ENCODE data around the gene RABAC1. TPM values are rescaled to one million over a fixed set of nuclear protein-coding genes. Genes with fewer than 3 reads are reported as not detected.

RABAC1 gene
- total RNA-seq, 4 donors from 2014 or later: 138 to 359 (median 241) TPM

- TF ChIP-seq POLR2A (IDR thresholded peaks at IDR 0.05) (no peak), CTCF (IDR thresholded peaks at IDR 0.05) (no peak)
- intact Hi-C loops (cut with DNase I): no loop called here
- no peak for DNase-seq
- 25 to 37% methylated on average over 29 of the region's 29 CpGs for WGBS, 2 donors
- no peaks in the 10 kb centered on the region for H3K9me3 ChIP-seq
- H3K27ac ChIP-seq: no peak overlapping the region
- H3K36me3 ChIP-seq: no peaks in the 10 kb centered on the region
- peaks cover 8 to 14% of the 10 kb centered on the region in 2 donors for H3K4me1 ChIP-seq
- H3K27me3 ChIP-seq: peaks cover 42% of the 10 kb centered on the region
- H3K4me3 ChIP-seq (replicated peaks in 1 of 3): no peak overlapping the region
Measured at GRCh38 chr19:41932720-41933332, 26.3 kb downstream of the RABAC1 start.

DNA sequence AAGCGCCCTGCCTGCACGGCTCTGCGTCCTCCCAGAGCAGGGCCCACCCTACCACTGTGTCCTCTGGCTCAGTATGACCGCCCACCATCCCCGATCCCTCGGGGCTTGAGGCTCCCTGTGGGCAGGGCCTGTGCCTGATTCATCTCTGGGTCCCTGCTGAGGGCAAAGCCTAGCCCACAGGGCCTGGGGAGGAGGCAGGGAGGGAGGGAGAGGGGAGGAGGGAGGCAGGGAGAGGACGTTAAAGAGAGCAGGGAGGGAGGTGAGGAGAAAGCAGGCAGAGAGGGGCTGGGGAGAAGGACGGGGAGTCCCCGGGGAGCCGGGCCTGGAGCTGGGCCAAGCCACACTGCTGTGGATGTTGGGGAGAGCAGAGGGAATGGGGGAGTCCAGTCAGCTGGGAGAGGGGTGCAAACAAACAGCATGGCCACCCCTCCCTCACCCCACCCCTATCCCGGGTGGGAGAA is 26.8 kb downstream of the RABAC1 start:
- DNase-seq: no peak
- WGBS, 2 donors: 21% methylated on average over 11 of the region's 11 CpGs
- TF ChIP-seq POLR2A (IDR thresholded peaks at IDR 0.05) (no peak), CTCF (IDR thresholded peaks at IDR 0.05) (no peak)
- intact Hi-C loops (cut with DNase I): no loop called here
- no peak overlapping the region for H3K27ac ChIP-seq
- no peak overlapping the region for H3K4me3 ChIP-seq (replicated peaks in 1 of 3)
- peaks cover 9 to 16% of the 10 kb centered on the region in 2 donors for H3K4me1 ChIP-seq
- H3K9me3 ChIP-seq: no peaks in the 10 kb centered on the region
- H3K36me3 ChIP-seq: no peaks in the 10 kb centered on the region
- peaks cover 48% of the 10 kb centered on the region for H3K27me3 ChIP-seq

- H3K9me3 ChIP-seq: no peaks in the 10 kb centered on the region
- no peaks in the 10 kb centered on the region for H3K36me3 ChIP-seq
- DNase-seq: no peak
- peaks cover 48% of the 10 kb centered on the region for H3K27me3 ChIP-seq
- H3K27ac ChIP-seq: no peak overlapping the region
- no peak for TF ChIP-seq POLR2A (IDR thresholded peaks at IDR 0.05)
- no peak for TF ChIP-seq CTCF (IDR thresholded peaks at IDR 0.05)
- intact Hi-C loops (cut with DNase I): no loop called here
- no peak overlapping the region for H3K4me3 ChIP-seq (replicated peaks in 1 of 3)
- 2 to 8% methylated on average over 12 to 13 of the region's 17 CpGs for WGBS, 2 donors
- H3K4me1 ChIP-seq: peaks cover 9 to 16% of the 10 kb centered on the region in 2 donors
Measured at GRCh38 chr19:41930926-41931592, 28.1 kb downstream of the RABAC1 start.

DNA sequence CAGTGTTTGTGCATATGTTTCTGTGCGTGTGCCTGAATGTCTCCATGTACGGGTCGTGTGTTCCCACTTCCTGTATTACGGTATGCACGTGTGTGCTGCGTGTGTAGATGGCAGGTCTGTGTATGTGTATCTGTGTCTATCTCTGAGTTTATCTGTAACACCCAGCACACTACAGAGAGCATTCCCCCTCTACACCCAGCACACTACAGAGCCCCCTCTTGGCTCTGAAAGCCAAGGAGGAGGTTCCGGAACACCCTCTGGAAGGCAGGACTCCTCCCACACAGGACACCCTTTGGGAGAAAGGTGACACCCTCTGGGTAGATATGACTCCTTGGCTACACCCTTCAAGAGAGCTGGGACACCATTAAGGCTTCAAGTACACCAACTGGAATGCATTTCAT is 28.8 kb downstream of the RABAC1 start:
- Histone ChIP-seq H3K36me3 (no peaks in the 10 kb centered on the region), H3K4me1 (peaks cover 9 to 16% of the 10 kb centered on the region in 2 donors), H3K4me3 (replicated peaks in 1 of 3) (no peak overlapping the region), H3K27me3 (peaks cover 41% of the 10 kb centered on the region), H3K9me3 (no peaks in the 10 kb centered on the region), H3K27ac (no peak overlapping the region)
- 12 to 16% methylated on average over 7 of the region's 7 CpGs for WGBS, 2 donors
- intact Hi-C loops (cut with DNase I): no loop called here
- TF ChIP-seq CTCF (IDR thresholded peaks at IDR 0.05) (no peak), POLR2A (IDR thresholded peaks at IDR 0.05) (no peak)
- no peak for DNase-seq

DNA sequence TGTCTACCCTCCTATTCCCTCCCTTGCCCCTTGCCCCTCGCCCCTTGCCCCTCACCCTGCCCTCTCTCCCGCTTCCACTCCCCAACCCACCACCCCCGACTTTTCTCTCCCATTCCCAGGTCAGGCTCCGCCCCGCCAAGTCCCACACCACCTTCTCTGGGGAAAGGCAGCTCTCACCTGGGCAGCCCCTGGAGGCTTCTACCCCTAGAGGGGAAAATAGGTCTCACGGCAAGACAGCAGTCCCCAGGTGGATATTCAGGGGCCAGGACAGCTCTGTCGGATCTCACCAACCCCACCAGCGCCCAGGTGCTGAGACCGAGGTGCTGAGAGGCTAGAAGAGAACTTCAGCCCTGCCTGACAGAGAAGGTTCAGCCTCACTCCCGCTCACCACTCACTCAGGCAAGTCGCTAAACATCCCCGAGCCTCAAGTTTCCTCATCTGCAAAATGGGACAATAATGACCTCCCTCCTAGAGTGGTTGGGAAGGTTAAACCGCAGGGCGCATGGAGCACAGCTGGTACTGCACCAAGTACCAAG is 29.5 kb downstream of the RABAC1 start:
- H3K36me3 ChIP-seq: no peaks in the 10 kb centered on the region
- WGBS, 2 donors: 15 to 25% methylated on average over 8 to 9 of the region's 14 CpGs
- TF ChIP-seq POLR2A (IDR thresholded peaks at IDR 0.05) (no peak), CTCF (IDR thresholded peaks at IDR 0.05) (no peak)
- H3K4me3 ChIP-seq (replicated peaks in 1 of 3): no peak overlapping the region
- H3K4me1 ChIP-seq: peaks cover 9 to 16% of the 10 kb centered on the region in 2 donors
- no peak overlapping the region for H3K27ac ChIP-seq
- H3K27me3 ChIP-seq: peaks cover 41% of the 10 kb centered on the region
- H3K9me3 ChIP-seq: no peaks in the 10 kb centered on the region
- no peak for DNase-seq
- intact Hi-C loops (cut with DNase I): no loop called here
